ENCODE data around the gene LIMD2.

Gene LIMD2

DNA sequence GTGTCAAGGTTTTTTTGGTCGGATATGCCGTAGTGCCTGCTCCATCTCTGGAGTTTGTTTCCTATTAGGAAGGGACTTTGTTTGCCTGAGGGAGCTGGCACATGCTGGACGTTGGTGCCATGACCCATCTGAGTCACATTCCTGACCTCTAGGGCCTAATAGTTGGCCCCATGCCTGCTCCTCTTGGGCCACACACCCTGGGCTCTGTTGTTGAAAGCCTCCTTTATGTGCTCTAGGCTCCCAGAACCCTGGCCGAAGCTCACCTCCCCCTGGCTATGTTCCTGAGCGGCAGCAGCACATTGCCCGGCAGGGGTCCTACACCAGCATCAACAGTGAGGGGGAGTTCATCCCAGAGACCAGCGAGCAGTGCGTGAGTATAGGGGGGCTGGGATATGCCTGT lies 18.4 kb downstream of the LIMD2 start:
- DNase-seq (ENCODE audit: low read depth): no peak

DNA sequence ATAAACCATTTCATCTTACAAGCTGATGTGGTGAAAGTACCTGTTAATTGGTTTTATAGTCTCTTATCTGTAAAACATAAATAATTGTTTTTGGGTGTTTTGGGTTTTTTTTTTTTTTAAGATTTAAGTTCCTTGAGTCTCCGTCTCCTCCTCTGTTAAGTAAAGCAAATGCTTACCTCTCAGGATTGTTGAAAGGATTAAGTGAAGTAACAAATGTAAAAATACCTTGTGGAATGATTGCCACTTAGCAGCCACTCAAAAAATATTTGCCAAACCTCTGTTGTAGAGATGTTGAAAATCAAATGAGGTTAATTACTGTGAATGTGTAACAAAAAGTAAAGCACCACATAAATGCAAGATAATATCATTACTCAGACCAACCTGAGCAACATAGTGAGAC lies 19.2 kb downstream of the LIMD2 start:
- no peak for DNase-seq (ENCODE audit: low read depth)

- DNase-seq (ENCODE audit: low read depth): no peak
These were observed 20.7 kb downstream of the LIMD2 start for GRCh38 chr17:63679214-63679613.

GRCh38 chr17:63676584-63676983 lies 23.3 kb downstream of the LIMD2 start:
- no peak for DNase-seq (ENCODE audit: low read depth)

GRCh38 chr17:63675607-63676546 lies 24.0 kb downstream of the LIMD2 start:
- DNase-seq (ENCODE audit: low read depth): no peak

GRCh38 chr17:63675231-63675606 lies 24.7 kb downstream of the LIMD2 start:
- DNase-seq (ENCODE audit: low read depth): no peak

GRCh38 chr17:63672856-63673255 lies 27.1 kb downstream of the LIMD2 start:
- DNase-seq (ENCODE audit: low read depth): no peak

DNA sequence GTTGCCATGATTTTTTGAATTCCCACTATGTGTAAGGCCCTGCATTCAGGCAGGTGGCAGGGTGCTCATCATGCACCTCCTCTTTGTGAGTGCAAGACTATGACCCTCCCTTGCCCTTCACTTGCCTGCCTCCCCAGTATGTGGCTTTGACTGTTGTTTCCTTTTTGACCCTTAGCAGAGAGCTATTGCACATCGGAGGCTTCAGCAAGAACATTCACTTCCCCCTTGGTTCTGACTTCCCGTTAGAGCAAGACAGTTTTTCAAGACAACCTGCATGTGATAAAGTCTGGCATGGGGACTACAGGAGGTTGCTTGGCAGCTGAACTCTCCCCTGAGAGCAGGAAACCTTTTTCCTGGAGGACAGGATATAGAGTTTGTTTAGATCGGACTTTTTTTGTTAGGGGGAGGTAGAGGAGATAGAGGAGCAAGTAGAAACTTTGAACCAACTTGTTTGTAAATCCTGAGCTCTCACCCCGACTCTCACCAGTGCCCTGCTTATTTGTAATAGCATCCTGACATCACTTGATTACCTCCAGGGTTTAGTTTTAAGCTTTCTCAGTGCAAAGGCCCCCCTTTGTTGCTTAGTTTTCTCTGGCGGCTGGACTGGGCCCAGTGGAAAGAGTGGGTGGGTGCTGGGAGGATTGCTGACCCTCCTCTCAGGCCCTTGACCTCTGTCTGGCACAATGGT lies 34.3 kb downstream of the LIMD2 start:
- no peak for DNase-seq (ENCODE audit: low read depth)

- no peak for DNase-seq (ENCODE audit: low read depth)
These were observed 40.1 kb downstream of the LIMD2 start for GRCh38 chr17:63659850-63660249.

DNA sequence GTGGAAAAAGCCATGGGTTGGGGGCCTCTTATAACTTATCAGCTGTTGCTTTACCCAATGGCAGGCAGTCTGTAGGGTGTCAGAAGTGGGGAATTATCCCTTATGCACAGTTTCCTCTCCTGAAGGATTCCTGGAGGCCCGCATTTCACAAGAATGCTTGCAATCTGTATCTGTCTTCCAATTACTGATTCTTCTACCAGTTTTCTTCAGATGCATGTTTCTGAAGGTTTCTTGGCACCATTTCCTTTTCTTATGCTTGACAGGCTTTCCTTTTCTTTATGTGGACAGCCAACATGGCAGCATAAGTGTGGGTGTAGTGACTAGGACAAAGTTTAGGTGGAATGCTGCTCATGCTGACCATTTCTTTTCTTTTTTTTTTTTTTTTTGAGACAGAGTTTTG lies 41.6 kb downstream of the LIMD2 start:
- DNase-seq (ENCODE audit: low read depth): no peak

DNA sequence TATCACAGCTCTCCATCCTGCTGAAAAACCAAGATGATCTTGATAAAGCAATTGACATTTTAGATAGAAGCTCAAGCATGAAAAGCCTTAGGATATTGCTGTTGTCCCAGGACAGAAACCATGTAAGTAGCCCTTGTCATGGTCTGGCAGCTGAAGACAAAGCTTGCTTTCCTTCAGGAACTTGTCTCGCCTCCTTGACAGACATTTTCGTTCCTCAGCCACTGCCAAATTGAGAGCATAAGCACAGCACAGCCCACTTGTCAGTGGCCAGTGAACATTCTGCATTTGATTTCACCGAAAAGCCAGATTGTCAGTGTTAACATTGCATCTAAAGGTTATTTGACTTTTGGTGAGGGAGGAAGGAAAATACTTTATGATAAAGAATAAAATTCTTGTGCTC lies 42.1 kb downstream of the LIMD2 start:
- no peak for DNase-seq (ENCODE audit: low read depth)

DNA sequence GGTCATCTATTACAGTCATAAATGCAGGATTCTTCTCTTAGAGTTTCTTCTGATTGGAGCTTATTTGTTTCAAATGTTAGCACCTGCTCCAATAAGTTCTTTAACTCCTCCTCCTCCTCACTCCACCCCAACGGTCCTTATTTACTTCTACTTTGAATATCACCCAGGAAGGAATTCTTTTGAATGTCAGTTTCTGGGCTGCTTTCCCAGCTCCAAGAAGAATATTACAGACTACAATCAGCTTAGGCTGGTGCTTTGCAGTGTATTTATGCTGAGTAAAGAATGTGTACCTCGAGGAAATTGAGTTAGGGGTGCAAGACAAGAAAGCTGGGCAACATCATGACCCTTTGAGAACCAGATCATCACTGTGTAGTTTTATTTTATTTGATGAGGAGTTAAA lies 46.9 kb downstream of the LIMD2 start:
- DNase-seq (ENCODE audit: low read depth): no peak

DNA sequence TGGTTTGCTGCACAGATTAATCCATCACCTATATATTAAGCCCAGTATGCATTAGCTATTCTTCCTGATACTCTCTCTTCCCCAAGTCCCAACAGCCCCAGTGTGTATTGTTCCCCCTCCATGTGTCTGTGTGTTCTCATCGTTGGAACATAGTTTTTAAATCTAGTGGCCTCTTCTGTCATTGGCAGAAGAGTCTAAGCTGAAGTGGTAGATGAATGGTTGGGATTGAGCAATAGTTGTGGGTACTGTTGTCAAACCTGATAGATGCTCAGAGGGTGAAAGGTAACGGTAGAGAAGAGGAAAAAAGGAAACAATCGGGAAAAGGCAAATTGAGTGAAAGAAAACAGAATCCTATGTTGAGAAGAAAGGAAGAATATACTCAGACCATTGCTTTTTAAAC lies 47.8 kb downstream of the LIMD2 start:
- no peak for DNase-seq (ENCODE audit: low read depth)

- DNase-seq (ENCODE audit: low read depth): no peak
These were observed 50.1 kb downstream of the LIMD2 start for GRCh38 chr17:63649813-63650212.

DNA sequence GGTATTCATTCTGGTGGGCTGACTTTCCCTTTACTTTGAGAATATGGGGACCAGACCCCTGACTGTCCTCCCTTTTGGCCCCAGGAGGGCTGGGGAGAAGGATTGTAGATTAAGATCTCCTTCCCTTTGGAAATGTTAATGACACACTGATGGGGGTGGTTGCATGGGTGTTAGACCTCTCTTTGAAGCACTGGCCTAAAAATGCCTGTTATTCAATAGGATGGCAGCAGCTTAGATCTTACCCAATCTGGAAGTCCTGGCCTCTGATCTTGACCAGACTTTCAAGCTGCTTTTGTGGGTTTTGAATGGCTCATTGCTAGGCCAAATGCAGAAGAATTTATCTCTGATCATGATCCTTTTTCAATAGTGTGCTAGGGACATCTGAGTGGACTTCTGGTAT lies 52.0 kb downstream of the LIMD2 start:
- DNase-seq (ENCODE audit: low read depth): no peak

DNA sequence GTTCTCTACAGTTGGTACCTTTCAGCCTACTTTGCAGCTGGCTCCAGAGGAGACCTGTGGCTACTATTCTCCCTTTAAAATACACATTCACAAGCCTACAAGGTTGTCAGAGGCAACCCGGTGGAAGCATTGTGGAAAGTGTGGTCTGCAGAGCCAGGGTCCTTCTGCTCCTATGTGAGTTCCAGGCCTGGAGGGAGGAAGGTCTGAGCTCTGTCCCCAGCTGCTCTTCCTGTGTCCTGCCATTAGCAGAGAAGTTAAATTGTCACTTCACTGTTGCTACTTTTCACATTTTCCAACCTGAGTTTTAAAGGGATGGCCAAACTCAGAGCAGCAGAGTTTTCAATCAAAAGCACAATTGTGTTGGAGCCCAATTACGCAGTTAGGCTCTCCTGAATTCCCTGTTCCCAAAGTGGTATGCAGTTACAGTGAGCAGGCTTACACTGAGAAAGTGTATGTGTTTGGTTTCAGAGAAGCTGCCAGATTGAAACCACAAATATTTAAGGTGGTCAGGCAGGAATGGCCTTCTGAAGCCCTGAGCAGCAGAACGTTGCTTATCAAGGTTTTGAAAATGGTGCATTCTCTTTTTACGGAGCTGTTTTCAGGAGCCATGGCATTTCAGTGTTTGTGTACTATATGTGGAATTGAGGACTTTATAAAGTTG lies 52.7 kb downstream of the LIMD2 start:
- no peak for DNase-seq (ENCODE audit: low read depth)

GRCh38 chr17:63646488-63646806 lies 53.5 kb downstream of the LIMD2 start:
- DNase-seq (ENCODE audit: low read depth): no peak
